PC-9 (cell line): ENCODE data around the gene RBCK1. TPM values are rescaled to one million over a fixed set of nuclear protein-coding genes. Genes with fewer than 3 reads are reported as not detected.

Source experiments
- BruUV-seq: library from RNA; stranded (reverse); fragments of 400-500 nt; replicated peaks from 2 replicates; lab custom pipeline; 2021; lab: Mats Ljungman, UMichigan
- CTCF ChIA-PET: fragments of 300-600 bp; sonication (Branson Sonifier 250); formaldehyde crosslinking; loops from one replicate; lab custom pipeline; 2022; ENCODE audit warnings: antibody characterized with exemption; lab: Charles Lee
- POLR2A ChIA-PET: fragments of 300-600 bp; sonication (Branson Sonifier 250); formaldehyde crosslinking; loops from one replicate; lab custom pipeline; 2022; ENCODE audit warnings: antibody characterized with exemption; ENCODE audit not compliant: unreplicated experiment; lab: Charles Lee
- DNase-seq, 2 experiments: peaks; one replicate each; pipeline versions ENCODE4 v3.0.0 to v3.0.0-alpha.2; 2015 to 2022; ENCODE audit warnings: mixed read lengths in 1 of 2
- H2AFZ ChIP-seq: fragments of 200-600 bp; sonication (generic); 2 replicates; pipeline ENCODE4 v1.8.1; 2017; ENCODE audit warnings: antibody characterized with exemption
- H3F3A ChIP-seq: fragments of 200-600 bp; sonication (generic); 2 replicates; pipeline ENCODE4 v1.8.1; 2017; ENCODE audit warnings: antibody characterized with exemption, mild to moderate bottlenecking, low read depth; ENCODE audit not compliant: insufficient read depth
- H3K27ac ChIP-seq: fragments of 200-600 bp; sonication (generic); 2 replicates; pipeline ENCODE4 v1.6.1; 2016; ENCODE audit warnings: mixed run types
- H3K27me3 ChIP-seq: fragments of 200-600 bp; sonication (generic); 2 replicates; pipeline ENCODE4 v1.6.1; 2016; ENCODE audit warnings: low read depth, mixed run types; ENCODE audit not compliant: insufficient read depth
- H3K36me3 ChIP-seq: fragments of 200-600 bp; sonication (generic); 2 replicates; pipeline ENCODE4 v1.6.1; 2016; ENCODE audit warnings: low read depth, mixed run types
- H3K4me1 ChIP-seq: fragments of 200-600 bp; sonication (generic); replicated peaks from 2 replicates; pipeline ENCODE4 v1.6.1; 2016; ENCODE audit warnings: mixed run types; ENCODE audit not compliant: insufficient read depth
- H3K4me2 ChIP-seq: fragments of 200-600 bp; sonication (generic); 2 replicates; pipeline ENCODE4 v1.6.1; 2017; ENCODE audit warnings: mixed run types
- H3K4me3 ChIP-seq: fragments of 200-600 bp; sonication (generic); 2 replicates; pipeline ENCODE4 v1.6.1; 2016; ENCODE audit warnings: mixed run types
- H3K79me2 ChIP-seq: fragments of 200-600 bp; sonication (generic); 2 replicates; pipeline ENCODE4 v1.6.1; 2017; ENCODE audit warnings: low read depth, mixed run types
- H3K9me2 ChIP-seq: fragments of 200-600 bp; sonication (generic); 2 replicates; pipeline ENCODE4 v1.8.1; 2017; ENCODE audit warnings: mild to moderate bottlenecking; ENCODE audit not compliant: insufficient read depth
- H3K9me3 ChIP-seq: fragments of 200-600 bp; sonication (generic); 2 replicates; pipeline ENCODE4 v1.8.1; 2016; ENCODE audit warnings: low read depth; ENCODE audit not compliant: insufficient read depth
- H4K20me1 ChIP-seq: fragments of 200-600 bp; sonication (generic); 2 replicates; pipeline ENCODE4 v1.8.1; 2017; ENCODE audit not compliant: insufficient read depth
- CTCF ChIP-seq: fragments of 200-600 bp; sonication (generic); conservative IDR thresholded peaks from 2 replicates; pipeline ENCODE4 v1.6.1; 2017; ENCODE audit warnings: mixed run types, antibody characterized with exemption, mild to moderate bottlenecking, moderate library complexity
- EZH2 ChIP-seq: fragments of 200-600 bp; sonication (generic); IDR thresholded peaks from 2 replicates; pipeline ENCODE4 v1.8.0; 2017; ENCODE audit warnings: antibody characterized with exemption, low read depth
- intact Hi-C: fragments of 100-400 bp; cut with micrococcal nuclease; formaldehyde crosslinking; loops from one replicate; pipeline ENCODE4 v1.10.0; 2022; ENCODE audit not compliant: unreplicated experiment
- total RNA-seq: library from RNA; stranded (reverse); gene quantifications from 2 replicates; pipeline ENCODE4 v1.2.3, GENCODE V29; 2021

The RBCK1 gene
- total RNA-seq, 1 experiment from 2014 or later, result 176 TPM

GRCh38 chr20:401682-402495, 6.2 kb upstream of the RBCK1 start:
- Histone ChIP-seq H2AFZ (no peak overlapping the region), H3K4me3 (no peak overlapping the region), H3K9me2 (no peaks in the 10 kb centered on the region), H3K27me3 (no peaks in the 10 kb centered on the region), H3K4me1 (peaks cover 32% of the 10 kb centered on the region), H3K36me3 (peaks cover 12% of the 10 kb centered on the region; the same call in 1 of the 2 replicates), H3K9me3 (peaks cover 7% of the 10 kb centered on the region; the same call in 1 of the 2 replicates), H4K20me1 (peaks cover 6% of the 10 kb centered on the region; the same call in 1 of the 2 replicates), H3F3A (peaks cover 69% of the 10 kb centered on the region), H3K4me2 (peak overlapping the region; percentile 58), H3K79me2 (no peaks in the 10 kb centered on the region), H3K27ac (peak overlapping the region; percentile 96)
- intact Hi-C loops, result no loop called here
- ChIA-PET CTCF (interaction anchor here (0.6 to 1.3 kb wide), 2 partner anchors 48 to 268 kb away, joined by 4 to 6 read pairs; no protein-coding TSS in a partner anchor), POLR2A (no interaction called here)
- BruUV-seq, result no TSS peak
- TF ChIP-seq EZH2 (no peak), CTCF (no peak)
- peak; percentile 25 to 87 for DNase-seq

GRCh38 chr20:402496-402885, 5.6 kb upstream of the RBCK1 start:
- H3K79me2 ChIP-seq, result no peaks in the 10 kb centered on the region
- H3K9me3 ChIP-seq, result peaks cover 7% of the 10 kb centered on the region; the same call in 1 of the 2 replicates
- peaks cover 37% of the 10 kb centered on the region for H3K4me1 ChIP-seq
- ChIA-PET POLR2A (no interaction called here), CTCF (no interaction called here)
- intact Hi-C loops, result no loop called here
- no peaks in the 10 kb centered on the region for H3K27me3 ChIP-seq
- no peak for DNase-seq
- H3K4me2 ChIP-seq, result 0 out of 2 replicates have a peak overlapping the region, but pooled peaks have one; percentile 58
- H3F3A ChIP-seq, result peaks cover 68% of the 10 kb centered on the region
- TF ChIP-seq CTCF, result no peak
- no peak for TF ChIP-seq EZH2
- H3K9me2 ChIP-seq, result no peaks in the 10 kb centered on the region
- no peak overlapping the region for H2AFZ ChIP-seq
- 0 out of 2 replicates have a peak, but pooled peaks cover 6% of the 10 kb centered on the region for H3K36me3 ChIP-seq
- peaks cover 2% of the 10 kb centered on the region; the same call in 1 of the 2 replicates for H4K20me1 ChIP-seq
- peak overlapping the region; percentile 96 for H3K27ac ChIP-seq
- H3K4me3 ChIP-seq, result no peak overlapping the region
- BruUV-seq, result TSS peak; percentile 13

GRCh38 chr20:402898-403581, 5.1 kb upstream of the RBCK1 start:
- TF ChIP-seq EZH2, result no peak
- TF ChIP-seq CTCF, result no peak
- DNase-seq, result no peak
- H3K27ac ChIP-seq, result peak overlapping the region; percentile 96

More at GRCh38 chr20:402898-403581, 5.1 kb upstream of the RBCK1 start:
- 0 out of 2 replicates have a peak, but pooled peaks cover 2% of the 10 kb centered on the region for H3K36me3 ChIP-seq
- CTCF ChIA-PET, result interaction anchor here (0.5 kb wide), 1 partner anchor 28 kb away, joined by 7 read pairs; no protein-coding TSS in a partner anchor
- no peaks in the 10 kb centered on the region for H3K9me2 ChIP-seq
- H3K79me2 ChIP-seq, result no peaks in the 10 kb centered on the region
- H2AFZ ChIP-seq, result no peak overlapping the region
- H3K9me3 ChIP-seq, result peaks cover 7% of the 10 kb centered on the region; the same call in 1 of the 2 replicates
- H3K4me3 ChIP-seq, result no peak overlapping the region
- peaks cover 37% of the 10 kb centered on the region for H3K4me1 ChIP-seq
- POLR2A ChIA-PET, result no interaction called here
- no peaks in the 10 kb centered on the region for H3K27me3 ChIP-seq
- no TSS peak for BruUV-seq
- no peaks in the 10 kb centered on the region for H4K20me1 ChIP-seq
- intact Hi-C loops, result no loop called here
- H3K4me2 ChIP-seq, result no peak overlapping the region
- peaks cover 63% of the 10 kb centered on the region for H3F3A ChIP-seq
